Body of pancreas (tissue), 4 donors: ENCODE results near the gene RITA1. TPM values are rescaled to one million over a fixed set of nuclear protein-coding genes. Genes with fewer than 3 reads are reported as not detected.

Experiments
- ATAC-seq: fragments of 150-250 bp; one replicate; pipeline ENCODE4 v1.9.1; 2016
- DNase-seq, 4 donors: peaks; one replicate each; pipeline ENCODE4 v3.0.0-alpha.2; 2019
- H3K27ac ChIP-seq, 4 donors: fragments of 200-600 bp; sonication (generic); 1 replicate in 3 of 4; 2 replicates in 1 of 4; pipeline versions ENCODE4 v1.5.1 to v1.6.1; 2016 to 2019; ENCODE audit warnings: mild to moderate bottlenecking in 1 of 4, mixed read lengths in 1 of 4, moderate library complexity in 1 of 4
- H3K27me3 ChIP-seq, 2 donors: fragments of 200-600 bp; sonication (generic); one replicate each; pipeline ENCODE4 v1.6.0; 2016; ENCODE audit warnings: mild to moderate bottlenecking in 1 of 2
- H3K36me3 ChIP-seq, 2 donors: fragments of 200-600 bp; sonication (generic); replicated peaks in 1 of 2; 2 replicates each; pipeline ENCODE4 v1.5.1; 2016; ENCODE audit warnings: low read depth in 2 of 2; ENCODE audit not compliant: insufficient read depth in 1 of 2
- H3K4me1 ChIP-seq: fragments of 200-600 bp; sonication (generic); one replicate; pipeline ENCODE4 v1.6.0; 2016
- H3K4me3 ChIP-seq, 2 donors: fragments of 200-600 bp; sonication (generic); 1 replicate in 1 of 2; 2 replicates in 1 of 2; pipeline ENCODE4 v1.5.1; 2016 to 2019
- H3K9me3 ChIP-seq, 3 donors: fragments of 200-600 bp; sonication (generic); 1 replicate in 2 of 3; 2 replicates in 1 of 3; pipeline ENCODE4 v1.5.1; 2016
- CTCF ChIP-seq, 7 experiments: fragments of 450-650 bp in 4 of 7; fragments of 200-600 bp in 3 of 7; sonication (generic) in 3 of 7; IDR thresholded peaks; one replicate each; pipeline ENCODE4 v1.5.1; 2016 to 2019; ENCODE audit warnings: antibody characterized with exemption in 7 of 7
- POLR2A ChIP-seq, 3 donors: fragments of 450-650 bp; IDR thresholded peaks; one replicate each; pipeline ENCODE4 v1.6.1; 2016; ENCODE audit warnings: antibody characterized with exemption in 3 of 3, mild to moderate bottlenecking in 2 of 3
- WGBS, 2 donors: methylation state at CpG; one replicate each; pipeline ENCODE4 v1.1.5; 2017; 5-methylcytosine and 5-hydroxymethylcytosine counted together
- intact Hi-C: fragments of 100-400 bp; cut with DNase I; formaldehyde crosslinking; loops from one replicate; pipeline ENCODE4 v1.15.1; 2023
- total RNA-seq, 2 donors: library from RNA; depleted of rRNA; stranded (reverse); fragments of >200 nt; gene quantifications; one replicate each; pipeline ENCODE4 v1.1.0, GENCODE V29; 2016

The RITA1 gene
- total RNA-seq, 2 donors from 2014 or later, result 6.9 to 15.3 TPM

DNA sequence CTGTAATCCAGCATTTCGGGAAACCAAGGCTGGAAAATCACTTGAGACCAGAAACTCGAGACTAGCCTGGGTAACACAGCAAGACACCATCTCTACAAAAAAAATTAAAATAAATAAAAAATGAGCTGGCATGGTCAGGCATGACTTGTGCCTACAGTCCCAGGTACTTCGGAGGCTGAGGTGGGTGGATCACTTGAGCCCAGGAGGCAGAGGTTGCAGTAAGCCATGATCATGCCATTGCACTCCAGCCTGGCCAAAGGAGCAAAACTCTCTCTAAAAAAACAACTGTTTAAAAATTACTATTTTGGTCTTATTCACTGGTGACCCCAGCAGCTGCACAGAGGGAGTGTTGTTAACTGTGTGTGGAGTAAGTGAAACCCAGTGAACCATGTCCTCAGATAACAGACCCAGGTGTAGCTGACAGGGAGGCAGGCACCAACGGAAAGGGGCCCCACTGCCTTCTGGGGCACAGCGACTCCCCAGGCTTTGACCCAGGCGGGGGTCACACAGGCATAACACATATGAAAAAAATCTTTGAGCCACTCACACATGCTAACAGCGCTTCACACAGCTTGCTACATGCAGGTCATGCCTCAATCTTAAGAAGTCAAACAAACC lies 12.3 kb upstream of the RITA1 start:
- WGBS, 2 donors, result 90 to 91% methylated on average over 7 of the region's 7 CpGs
- H3K36me3 ChIP-seq, result peaks cover 24 to 60% of the 10 kb centered on the region in 2 donors
- TF ChIP-seq CTCF (IDR thresholded peaks at IDR 0.05) (no peak), POLR2A (IDR thresholded peaks at IDR 0.05) (no peak)

DNA sequence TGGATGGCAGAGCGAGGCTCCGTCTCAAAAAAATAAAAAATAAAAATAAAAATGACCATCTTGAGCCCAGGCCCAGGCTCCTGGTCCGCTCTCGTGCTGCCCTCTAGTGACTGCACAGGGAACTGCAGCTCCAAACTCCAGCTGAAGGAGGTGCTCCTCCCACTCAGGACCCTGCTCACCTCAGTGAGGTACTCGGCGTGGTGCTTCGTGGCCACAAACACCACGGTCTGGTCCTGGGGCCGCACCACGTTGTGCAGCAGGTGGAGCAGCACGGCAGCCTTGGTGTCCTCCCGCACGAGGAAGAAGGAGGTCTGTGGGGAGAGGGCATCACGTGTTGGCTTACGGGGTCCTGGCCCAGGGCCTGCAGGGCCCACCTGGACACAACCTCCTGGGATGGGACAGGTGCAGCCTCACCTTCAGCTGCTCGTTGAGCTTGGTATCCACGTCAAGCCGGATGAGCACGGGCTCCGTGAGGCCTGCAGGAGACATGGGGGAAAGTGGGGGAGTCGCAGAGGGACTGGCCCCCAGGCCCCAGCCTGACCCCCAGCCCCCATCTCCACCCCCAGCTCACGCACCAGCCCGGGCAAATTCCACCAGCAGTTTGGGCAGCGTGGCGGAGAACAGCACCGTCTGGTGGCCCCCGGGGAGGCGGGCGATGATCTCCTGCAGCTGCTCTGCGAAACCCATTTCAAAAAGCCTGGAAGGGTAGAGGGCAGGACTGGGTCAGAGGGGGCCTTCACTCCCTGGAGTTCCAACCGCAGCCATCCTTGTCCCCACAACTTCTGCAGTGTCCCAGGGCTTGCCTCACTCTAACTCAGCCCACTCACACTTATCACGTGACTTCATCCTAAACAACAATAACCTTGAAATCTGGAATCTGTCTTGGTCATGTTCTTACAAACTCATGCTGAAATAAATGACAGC lies 10.8 kb upstream of the RITA1 start:
- no peaks in the 10 kb centered on the region for H3K27me3 ChIP-seq
- H3K36me3 ChIP-seq, result peaks cover 27 to 54% of the 10 kb centered on the region in 2 donors
- no peak overlapping the region for H3K27ac ChIP-seq
- DNase-seq (peak; percentile 70 to 84 (median 76)), ATAC-seq (peak; percentile 75)
- no peaks in the 10 kb centered on the region for H3K4me1 ChIP-seq
- peak; percentile 85 to 99 (median 96) for TF ChIP-seq CTCF (IDR thresholded peaks at IDR 0.05)
- no peak for TF ChIP-seq POLR2A (IDR thresholded peaks at IDR 0.05)
- 39 to 47% methylated on average over 14 to 22 of the region's 32 CpGs for whole genome bisulfite sequencing, 2 donors
- intact Hi-C loops, result loop anchor here (5.0 kb wide), 1 partner anchor 122 kb away; no protein-coding TSS in a partner anchor
- no peaks in the 10 kb centered on the region for H3K9me3 ChIP-seq
- no peak overlapping the region for H3K4me3 ChIP-seq

More for the DNA sequence above, 12.3 kb upstream of the RITA1 start:
- Histone ChIP-seq H3K27me3 (no peaks in the 10 kb centered on the region), H3K27ac (no peak overlapping the region), H3K4me3 (no peak overlapping the region), H3K4me1 (no peaks in the 10 kb centered on the region), H3K9me3 (no peaks in the 10 kb centered on the region)
- intact Hi-C loops, result loop anchor here (5.0 kb wide), 1 partner anchor 121 kb away; no protein-coding TSS in a partner anchor
- DNase-seq (no peak), ATAC-seq (no peak)

DNA sequence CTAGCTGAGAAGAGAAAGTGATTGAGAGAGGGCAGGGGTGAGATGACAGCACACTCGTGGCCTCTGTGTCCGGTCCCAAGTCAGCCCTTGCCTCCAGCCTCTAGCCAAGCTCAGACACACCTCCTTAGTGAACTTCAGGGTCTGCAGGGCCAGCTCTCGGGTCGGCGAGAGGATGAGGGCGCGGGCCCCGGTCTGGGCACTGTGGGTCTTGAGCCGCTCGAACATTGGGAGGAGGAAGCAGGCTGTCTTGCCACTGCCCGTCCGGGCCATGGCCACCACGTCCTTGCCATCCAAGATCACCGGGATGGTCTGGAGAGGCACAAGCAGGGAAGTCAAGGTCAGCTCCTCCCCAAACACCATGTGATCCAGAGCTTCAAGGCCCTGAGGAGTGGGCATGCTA lies 6.5 kb upstream of the RITA1 start:
- no peaks in the 10 kb centered on the region for H3K27me3 ChIP-seq
- intact Hi-C loops, result no loop called here
- H3K4me3 ChIP-seq, result no peak overlapping the region
- ATAC-seq, result no peak
- peaks cover 11% of the 10 kb centered on the region for H3K4me1 ChIP-seq
- no peaks in the 10 kb centered on the region for H3K9me3 ChIP-seq
- H3K27ac ChIP-seq, result no peak overlapping the region
- no peak for DNase-seq
- H3K36me3 ChIP-seq, result peaks cover 32 to 35% of the 10 kb centered on the region in 2 donors
- WGBS, 2 donors, result 87 to 96% methylated on average over 8 to 13 of the region's 14 CpGs
- TF ChIP-seq POLR2A (IDR thresholded peaks at IDR 0.05), result no peak
- TF ChIP-seq CTCF (IDR thresholded peaks at IDR 0.05), result no peak

DNA sequence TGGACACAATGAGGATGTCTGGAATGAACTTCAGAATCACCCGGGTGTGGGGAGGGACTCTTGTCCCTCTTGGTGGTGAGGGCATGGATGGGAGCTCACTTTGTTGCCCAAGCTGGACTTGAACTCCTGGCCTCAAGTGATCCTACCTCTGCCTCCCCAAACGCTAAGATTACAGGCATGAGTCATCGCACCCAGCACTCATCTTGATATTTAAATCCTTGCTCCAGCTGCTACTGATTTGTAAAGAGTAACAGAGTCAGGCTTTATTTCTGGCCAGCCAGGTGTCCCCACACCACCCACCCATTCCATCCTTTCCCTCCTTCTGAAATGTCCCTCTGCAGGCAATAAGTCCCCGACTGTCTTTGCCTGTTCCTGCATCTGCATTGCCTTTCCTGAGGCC lies 5.2 kb upstream of the RITA1 start:
- DNase-seq, result no peak
- no peak overlapping the region for H3K4me3 ChIP-seq
- H3K4me1 ChIP-seq, result peaks cover 16% of the 10 kb centered on the region
- no peak for ATAC-seq
- intact Hi-C loops, result no loop called here
- H3K36me3 ChIP-seq, result peaks cover 32% of the 10 kb centered on the region in 2 donors
- no peaks in the 10 kb centered on the region for H3K27me3 ChIP-seq
- 65 to 79% methylated on average over 4 of the region's 4 CpGs for WGBS, 2 donors
- H3K9me3 ChIP-seq, result no peaks in the 10 kb centered on the region
- TF ChIP-seq POLR2A (IDR thresholded peaks at IDR 0.05) (no peak), CTCF (IDR thresholded peaks at IDR 0.05) (no peak)
- H3K27ac ChIP-seq, result no peak overlapping the region
